Lower leg skin (tissue), 4 donors: ENCODE measurements around the gene EEF1AKMT1. TPM values are rescaled to one million over a fixed set of nuclear protein-coding genes. Genes with fewer than 3 reads are reported as not detected.
"Not testable (repeated sequence)": the region's sequence is repeated elsewhere in the genome, so short reads cannot be mapped to it uniquely, and the experiment has no call there.

Experiments used
- DNase-seq, 2 donors: peaks; one replicate each; pipeline ENCODE4 v3.0.0-alpha.2; 2019; ENCODE audit warnings: low spot score in 2 of 2
- H3K4me3 ChIP-seq: fragments of 200-600 bp; sonication (generic); 2 replicates; pipeline ENCODE4 v1.5.1; 2017; ENCODE audit warnings: mild to moderate bottlenecking, low read depth; ENCODE audit not compliant: poor library complexity, severe bottlenecking
- POLR2A ChIP-seq, 2 donors: fragments of 450-650 bp; IDR thresholded peaks; one replicate each; pipeline ENCODE4 v1.6.1; 2016 to 2017; ENCODE audit warnings: antibody characterized with exemption in 2 of 2, mild to moderate bottlenecking in 1 of 2, moderate library complexity in 1 of 2
- WGBS, 2 donors: methylation state at CpG; one replicate each; pipeline ENCODE4 v1.1.5; 2018; 5-methylcytosine and 5-hydroxymethylcytosine counted together
- intact Hi-C: fragments of 100-400 bp; cut with DNase I; formaldehyde crosslinking; loops from one replicate; pipeline ENCODE4 v1.15.0; 2023; ENCODE audit warnings: low total_unique reads
- total RNA-seq, 4 donors: library from RNA; depleted of rRNA; stranded (reverse); fragments of >200 nt; gene quantifications; one replicate each; pipeline ENCODE4 v1.1.0, GENCODE V29; 2016
- TF ChIP-seq, protein P1 (sequence below), 3 donors: fragments of 450-650 bp; IDR thresholded peaks; one replicate each; pipeline ENCODE4 v1.5.1; 2016; ENCODE audit warnings: antibody characterized with exemption in 3 of 3, mild to moderate bottlenecking in 3 of 3, moderate library complexity in 2 of 3

Gene EEF1AKMT1
- total RNA-seq, 4 donors from 2014 or later = 2.6 to 10.8 (median 5.8) TPM

DNA sequence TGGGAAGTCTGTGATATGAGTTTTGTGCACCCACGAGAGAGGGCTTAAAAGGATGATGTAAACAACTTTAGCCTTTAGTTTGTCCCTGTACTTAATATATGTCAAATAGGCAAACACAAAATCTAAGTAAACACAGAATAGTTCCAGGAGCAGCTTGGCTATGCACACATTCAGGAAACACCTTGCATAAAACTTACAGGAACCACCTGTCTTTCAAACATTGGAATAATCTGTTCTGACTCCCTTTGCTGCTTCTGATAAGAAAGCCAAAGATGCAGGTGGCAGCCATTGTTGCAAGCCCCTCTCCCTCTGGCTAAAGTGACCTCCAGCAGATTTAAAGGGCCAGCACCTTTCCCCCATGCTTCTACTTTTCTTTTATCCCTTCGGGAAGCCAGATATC is 4.7 kb downstream of the EEF1AKMT1 start:
- DNase-seq = no peak
- intact Hi-C loops = no loop called here
- TF ChIP-seq POLR2A (IDR thresholded peaks at IDR 0.05) = no peak
- TF ChIP-seq, protein P1, sequence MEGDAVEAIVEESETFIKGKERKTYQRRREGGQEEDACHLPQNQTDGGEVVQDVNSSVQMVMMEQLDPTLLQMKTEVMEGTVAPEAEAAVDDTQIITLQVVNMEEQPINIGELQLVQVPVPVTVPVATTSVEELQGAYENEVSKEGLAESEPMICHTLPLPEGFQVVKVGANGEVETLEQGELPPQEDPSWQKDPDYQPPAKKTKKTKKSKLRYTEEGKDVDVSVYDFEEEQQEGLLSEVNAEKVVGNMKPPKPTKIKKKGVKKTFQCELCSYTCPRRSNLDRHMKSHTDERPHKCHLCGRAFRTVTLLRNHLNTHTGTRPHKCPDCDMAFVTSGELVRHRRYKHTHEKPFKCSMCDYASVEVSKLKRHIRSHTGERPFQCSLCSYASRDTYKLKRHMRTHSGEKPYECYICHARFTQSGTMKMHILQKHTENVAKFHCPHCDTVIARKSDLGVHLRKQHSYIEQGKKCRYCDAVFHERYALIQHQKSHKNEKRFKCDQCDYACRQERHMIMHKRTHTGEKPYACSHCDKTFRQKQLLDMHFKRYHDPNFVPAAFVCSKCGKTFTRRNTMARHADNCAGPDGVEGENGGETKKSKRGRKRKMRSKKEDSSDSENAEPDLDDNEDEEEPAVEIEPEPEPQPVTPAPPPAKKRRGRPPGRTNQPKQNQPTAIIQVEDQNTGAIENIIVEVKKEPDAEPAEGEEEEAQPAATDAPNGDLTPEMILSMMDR (IDR thresholded peaks at IDR 0.05) = no peak
- no peak overlapping the region for H3K4me3 ChIP-seq
- WGBS, 2 donors = 40 to 88% methylated on average over 2 of the region's 2 CpGs

GRCh38 chr13:20767309-20767943 is 6.3 kb downstream of the EEF1AKMT1 start:
- H3K4me3 ChIP-seq = no peak overlapping the region
- no peak for TF ChIP-seq POLR2A (IDR thresholded peaks at IDR 0.05)
- TF ChIP-seq, protein P1 (IDR thresholded peaks at IDR 0.05) = no peak

DNA sequence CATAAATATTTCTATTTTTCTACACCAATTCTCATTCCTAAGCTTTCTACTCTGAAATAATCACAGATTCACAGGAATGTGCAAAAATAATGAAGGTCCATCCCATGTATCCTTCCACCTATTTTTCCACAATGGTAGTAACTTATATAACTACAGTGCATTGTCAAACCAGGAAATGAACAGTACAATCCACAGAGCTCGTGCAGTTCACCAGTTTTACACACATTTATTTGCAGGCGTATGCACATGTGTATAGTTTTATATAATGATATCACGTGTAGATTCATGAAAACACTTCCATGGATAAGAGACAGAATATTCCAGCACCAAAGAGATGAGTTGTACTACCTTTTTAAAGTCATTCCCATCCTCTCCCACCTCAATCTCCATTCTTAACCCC is 12.9 kb downstream of the EEF1AKMT1 start:
- intact Hi-C loops = no loop called here
- TF ChIP-seq, protein P1 (IDR thresholded peaks at IDR 0.05) = no peak
- no peak for TF ChIP-seq POLR2A (IDR thresholded peaks at IDR 0.05)
- DNase-seq = no peak
- H3K4me3 ChIP-seq = no peak overlapping the region
- WGBS, 2 donors = 70 to 84% methylated on average over 3 of the region's 3 CpGs

More at GRCh38 chr13:20767309-20767943, 6.3 kb downstream of the EEF1AKMT1 start:
- DNase-seq = no peak
- intact Hi-C loops = no loop called here
- 92 to 93% methylated on average over 2 of the region's 2 CpGs for WGBS, 2 donors

DNA sequence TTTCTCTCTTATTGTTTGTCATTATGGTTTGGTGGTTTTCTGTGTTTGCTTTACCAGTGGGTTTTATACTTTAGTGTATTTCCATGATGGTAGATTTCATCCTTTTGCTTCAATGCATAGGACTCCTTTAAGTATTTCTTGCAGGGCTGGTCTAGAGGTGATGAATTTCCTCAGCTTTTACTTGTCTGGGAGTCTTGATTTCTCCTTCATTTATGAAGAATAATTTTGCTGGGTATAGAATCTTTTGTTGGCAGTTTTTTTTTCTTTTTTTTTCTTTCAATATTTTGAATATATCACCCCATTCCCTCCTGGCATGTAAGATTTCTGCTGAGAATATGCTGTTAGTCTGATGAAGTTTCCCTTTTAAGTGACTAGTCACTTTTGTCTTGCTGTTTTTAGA is 19.8 kb downstream of the EEF1AKMT1 start:
- H3K4me3 ChIP-seq = no peak overlapping the region
- TF ChIP-seq, protein P1 (IDR thresholded peaks at IDR 0.05) = no peak
- TF ChIP-seq POLR2A (IDR thresholded peaks at IDR 0.05) = no peak
- intact Hi-C loops = no loop called here
- no peak for DNase-seq

- no peak overlapping the region for H3K4me3 ChIP-seq
- 89% methylated on average over 1 of the region's 1 CpG for WGBS, 2 donors
- TF ChIP-seq, protein P1 (IDR thresholded peaks at IDR 0.05) = no peak
- TF ChIP-seq POLR2A (IDR thresholded peaks at IDR 0.05) = no peak
- no peak for DNase-seq
- intact Hi-C loops = no loop called here
Observed at GRCh38 chr13:20749377-20749776, 24.4 kb downstream of the EEF1AKMT1 start.

DNA sequence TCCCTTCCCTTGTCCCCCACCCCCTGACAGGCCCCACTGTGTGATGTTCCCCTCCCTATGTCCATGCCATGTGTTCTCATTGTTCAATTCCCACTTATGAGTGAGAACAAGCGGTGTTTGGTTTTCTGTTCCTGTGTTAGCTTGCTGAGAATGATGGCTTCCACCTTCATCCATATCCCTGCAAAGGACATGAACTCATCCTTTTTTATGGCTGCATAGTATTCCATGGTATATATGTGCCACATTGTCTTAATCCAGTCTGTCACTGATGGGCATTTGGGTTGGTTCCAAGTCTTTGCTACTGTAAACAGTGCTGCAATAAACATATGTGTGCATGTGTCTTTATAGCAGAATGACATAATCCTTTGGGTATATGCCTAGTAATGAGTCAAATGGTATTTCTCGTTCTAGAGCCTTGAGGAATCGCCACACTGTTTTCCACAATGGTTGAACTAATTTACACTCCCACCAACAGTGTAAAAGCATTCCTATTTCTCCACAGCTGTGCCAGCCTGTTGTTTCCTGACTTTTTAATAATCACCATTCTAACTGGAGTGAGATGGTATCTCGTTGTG is 29.8 kb downstream of the EEF1AKMT1 start:
- WGBS, 2 donors = 82 to 84% methylated on average over 4 of the region's 4 CpGs
- H3K4me3 ChIP-seq, intact Hi-C loops, DNase-seq: not testable (repeated sequence)
